IMR-90 (cell line): ENCODE measurements around the gene LRRIQ4. TPM values are rescaled to one million over a fixed set of nuclear protein-coding genes. Genes with fewer than 3 reads are reported as not detected.

Experiments
- ATAC-seq: fragments of 200-7000 bp; cut with Tn5 transposase; 2 replicates; pipeline ENCODE4 v1.9.1; 2020; ENCODE audit warnings: low read depth, mild to moderate bottlenecking, moderate library complexity
- BruUV-seq: library from RNA; stranded (reverse); fragments of 400-500 nt; replicated peaks from 2 replicates; lab custom pipeline; 2021; lab: Mats Ljungman, UMichigan
- CTCF ChIA-PET: fragments of 300-600 bp; formaldehyde crosslinking; extraction: SDS; loops from one replicate; lab custom pipeline; 2021; ENCODE audit warnings: antibody characterized with exemption; lab: Yijun Ruan, JAX
- POLR2A ChIA-PET: fragments of 300-600 bp; sonication (Branson Sonifier 250); formaldehyde crosslinking; loops from one replicate; lab custom pipeline; 2022; ENCODE audit warnings: antibody characterized with exemption; ENCODE audit not compliant: unreplicated experiment; lab: Charles Lee
- DNase-seq: peaks from one replicate; pipeline ENCODE4 v3.0.0; 2013
- H2AFZ ChIP-seq: replicated peaks from 2 replicates; pipeline ENCODE3; 2013; ENCODE audit warnings: low read length, mild to moderate bottlenecking; ENCODE audit not compliant: poor library complexity
- H2AK5ac ChIP-seq: 2 replicates; pipeline ENCODE4 v1.6.1; 2013; ENCODE audit warnings: low read depth, low read length, inconsistent platforms
- H2AK9ac ChIP-seq: replicated peaks from 2 replicates; pipeline ENCODE3; 2013; ENCODE audit warnings: mild to moderate bottlenecking, low read depth, low read length, moderate library complexity; ENCODE audit not compliant: poor library complexity
- H2BK120ac ChIP-seq: 2 replicates; pipeline ENCODE4 v1.6.1; 2013; ENCODE audit warnings: low read depth, low read length, inconsistent platforms
- H2BK15ac ChIP-seq: 3 replicates; pipeline ENCODE4 v1.6.1; 2013; ENCODE audit warnings: low read depth, low read length, inconsistent platforms
- H2BK20ac ChIP-seq: 2 replicates; pipeline ENCODE4 v1.6.1; 2013; ENCODE audit warnings: low read depth, mild to moderate bottlenecking, inconsistent platforms, low read length, moderate library complexity
- H2BK5ac ChIP-seq: 2 replicates; pipeline ENCODE4 v1.6.1; 2013; ENCODE audit warnings: mild to moderate bottlenecking, low read depth, low read length, inconsistent platforms; ENCODE audit not compliant: poor library complexity, severe bottlenecking
- H3K14ac ChIP-seq: replicated peaks from 2 replicates; pipeline ENCODE4 v1.6.1; 2013; ENCODE audit warnings: low read depth, low read length, inconsistent platforms
- H3K18ac ChIP-seq: 2 replicates; pipeline ENCODE4 v1.6.1; 2013; ENCODE audit warnings: low read depth, low read length, control low read depth
- H3K23ac ChIP-seq: 2 replicates; pipeline ENCODE4 v1.6.1; 2013; ENCODE audit warnings: low read depth, low read length, inconsistent platforms
- H3K27ac ChIP-seq: 2 replicates; pipeline ENCODE4 v1.5.1; 2013; ENCODE audit warnings: mild to moderate bottlenecking, control low read depth, low read length; ENCODE audit not compliant: insufficient read depth
- H3K27me3 ChIP-seq: 2 replicates; pipeline ENCODE4 v1.6.1; 2013; ENCODE audit warnings: low read length; ENCODE audit not compliant: control insufficient read depth, insufficient read depth
- H3K36me3 ChIP-seq: 2 replicates; pipeline ENCODE4 v1.6.1; 2013; ENCODE audit warnings: low read length, mixed read lengths; ENCODE audit not compliant: control insufficient read depth, insufficient read depth
- H3K4ac ChIP-seq: 2 replicates; pipeline ENCODE4 v1.6.1; 2013; ENCODE audit warnings: low read depth, low read length, inconsistent platforms
- H3K4me1 ChIP-seq: 2 replicates; pipeline ENCODE4 v1.6.1; 2013; ENCODE audit warnings: low read length, mixed read lengths; ENCODE audit not compliant: control insufficient read depth, insufficient read depth
- H3K4me2 ChIP-seq: 2 replicates; pipeline ENCODE4 v1.6.1; 2013; ENCODE audit warnings: low read depth, mild to moderate bottlenecking, control low read depth, low read length, moderate library complexity
- H3K4me3 ChIP-seq: 2 replicates; pipeline ENCODE4 v1.5.1; 2013; ENCODE audit warnings: low read depth, mild to moderate bottlenecking, control low read depth, low read length, moderate library complexity; ENCODE audit not compliant: insufficient read depth
- H3K56ac ChIP-seq: 2 replicates; pipeline ENCODE4 v1.6.1; 2013; ENCODE audit warnings: low read length, inconsistent platforms; ENCODE audit not compliant: insufficient read depth; ENCODE audit errors: extremely low read depth
- H3K79me1 ChIP-seq, 2 experiments: 2 replicates each; pipeline ENCODE4 v1.6.1; 2013; ENCODE audit warnings: low read length in 2 of 2, inconsistent platforms in 1 of 2, low read depth in 1 of 2
- H3K9ac ChIP-seq: 2 replicates; pipeline ENCODE4 v1.6.1; 2013; ENCODE audit warnings: low read depth, low read length, control low read depth
- H3K9me1 ChIP-seq: 2 replicates; pipeline ENCODE4 v1.6.1; 2013; ENCODE audit warnings: low read length, inconsistent platforms; ENCODE audit not compliant: insufficient read depth
- H3K9me3 ChIP-seq: 2 replicates; pipeline ENCODE4 v1.6.1; 2013; ENCODE audit warnings: low read length; ENCODE audit not compliant: control insufficient read depth, insufficient read depth
- H4K20me1 ChIP-seq: 2 replicates; pipeline ENCODE4 v1.6.1; 2013; ENCODE audit warnings: low read length, inconsistent platforms; ENCODE audit not compliant: insufficient read depth
- H4K5ac ChIP-seq: 2 replicates; pipeline ENCODE4 v1.6.1; 2013; ENCODE audit warnings: mild to moderate bottlenecking, low read depth, low read length, control low read depth
- H4K8ac ChIP-seq, 2 experiments: 2 replicates each; pipeline ENCODE4 v1.6.1; 2013; ENCODE audit warnings: low read depth in 2 of 2, low read length in 2 of 2, control low read depth in 1 of 2, inconsistent platforms in 1 of 2
- H4K91ac ChIP-seq: 2 replicates; pipeline ENCODE4 v1.6.1; 2013; ENCODE audit warnings: low read depth, low read length, inconsistent platforms; ENCODE audit not compliant: insufficient read depth
- CEBPB ChIP-seq: IDR thresholded peaks from 2 replicates; pipeline ENCODE4 v1.6.1; 2012; ENCODE audit warnings: low read depth, low read length, improper control_type of control experiment
- FOS ChIP-seq: fragments of 150-350 bp; IDR thresholded peaks from 2 replicates; pipeline ENCODE4 v1.6.1; 2016; ENCODE audit warnings: low read depth, low read length
- MAFK ChIP-seq: IDR thresholded peaks from 2 replicates; pipeline ENCODE4 v1.6.1; 2012; ENCODE audit warnings: low read depth, low read length, improper control_type of control experiment
- MAZ ChIP-seq: IDR thresholded peaks from 2 replicates; pipeline ENCODE4 v1.6.1; 2012; ENCODE audit warnings: low read depth, mild to moderate bottlenecking, low read length, improper control_type of control experiment, moderate library complexity, borderline replicate concordance
- MXI1 ChIP-seq: IDR thresholded peaks from 2 replicates; pipeline ENCODE4 v1.6.1; 2012; ENCODE audit warnings: low read depth, mild to moderate bottlenecking, low read length, moderate library complexity, borderline replicate concordance
- POLR2A ChIP-seq: IDR thresholded peaks from 2 replicates; pipeline ENCODE4 v1.6.1; 2012; ENCODE audit warnings: mild to moderate bottlenecking, low read depth, low read length
- RCOR1 ChIP-seq: IDR thresholded peaks from 2 replicates; pipeline ENCODE4 v1.6.1; 2012; ENCODE audit warnings: mild to moderate bottlenecking, low read length, improper control_type of control experiment; ENCODE audit not compliant: insufficient replicate concordance
- RFX5 ChIP-seq: IDR thresholded peaks from 2 replicates; pipeline ENCODE4 v1.8.0; 2012; ENCODE audit warnings: low read depth, mild to moderate bottlenecking, low read length, moderate library complexity
- SMC3 ChIP-seq: fragments of 150-350 bp; IDR thresholded peaks from 2 replicates; pipeline ENCODE4 v1.6.1; 2016; ENCODE audit warnings: low read depth, mild to moderate bottlenecking, antibody characterized with exemption, low read length, moderate library complexity
- WGBS, 2 experiments: methylation state at CpG; one replicate each; pipeline versions ENCODE4 v1.1.5 to v1.1.7; 2013; ENCODE audit warnings: missing lambda C conversion rate in 2 of 2; ENCODE audit not compliant: insufficient read length in 1 of 2; ENCODE audit errors: extremely low coverage in 2 of 2; 5-methylcytosine and 5-hydroxymethylcytosine counted together
- dilution Hi-C: fragments of 300-500 bp; cut with HindIII; formaldehyde crosslinking; loops from one replicate; pipeline ENCODE4 v1.14.3; 2018; ENCODE audit warnings: low sequenced_read_pairs; ENCODE audit not compliant: unreplicated experiment
- in situ Hi-C: fragments of 300-500 bp; cut with MboI; formaldehyde crosslinking; loops from 3 replicates; pipeline ENCODE4 v1.14.3; 2019; ENCODE audit warnings: low sequenced_read_pairs, inconsistent platforms, mixed read lengths
- intact Hi-C: fragments of 100-400 bp; cut with micrococcal nuclease; formaldehyde crosslinking; loops from 2 replicates; pipeline ENCODE4 v1.10.0; 2022
- polyA plus RNA-seq, 3 experiments: library from polyadenylated mRNA; depleted of rRNA; stranded (reverse); fragments of >200 nt; gene quantifications; 2 replicates each; pipeline ENCODE4 v1.2.3, GENCODE V29; 2012; ENCODE audit warnings: low replicate concordance in 1 of 3
- total RNA-seq: library from RNA; depleted of rRNA; stranded (reverse); fragments of >200 nt; gene quantifications from 2 replicates; pipeline ENCODE4 v1.2.3, GENCODE V29; 2012
- TF ChIP-seq, protein P1 (sequence below): conservative IDR thresholded peaks from 2 replicates; pipeline ENCODE4 v1.5.1; 2012; ENCODE audit warnings: mild to moderate bottlenecking, low read depth, low read length, improper control_type of control experiment

LRRIQ4 gene
- total and polyA plus RNA-seq, 2 of the 4 experiments (the other 2 are of a cell fraction), result not detected

GRCh38 chr3:169772897-169773816 lies 39.5 kb upstream of the LRRIQ4 start, which contains the start of gene MYNN (continued):
- no peak for TF ChIP-seq SMC3
- no peak for TF ChIP-seq RCOR1
- no peak for TF ChIP-seq FOS
- TF ChIP-seq CEBPB, result peak; percentile 63; the same call in 1 of the 2 replicates

DNA sequence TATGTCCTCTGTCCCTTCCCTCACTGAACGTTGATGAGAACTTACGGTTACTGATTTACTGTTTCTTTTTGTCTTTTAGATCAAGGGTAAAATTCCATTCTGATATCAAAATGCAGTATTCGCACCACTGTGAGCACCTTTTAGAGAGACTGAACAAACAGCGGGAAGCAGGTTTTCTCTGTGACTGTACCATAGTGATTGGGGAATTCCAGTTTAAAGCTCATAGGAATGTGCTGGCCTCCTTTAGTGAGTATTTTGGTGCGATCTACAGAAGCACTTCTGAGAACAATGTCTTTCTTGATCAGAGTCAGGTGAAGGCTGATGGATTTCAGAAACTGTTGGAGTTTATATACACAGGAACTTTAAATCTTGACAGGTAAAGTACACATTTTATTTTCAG lies 38.5 kb upstream of the LRRIQ4 start:
- Histone ChIP-seq H3K4me1 (no peaks in the 10 kb centered on the region), H3K23ac (no peak overlapping the region), H4K5ac (no peak overlapping the region), H4K8ac (no peak overlapping the region), H3K27ac (no peak overlapping the region), H3K4me3 (peak overlapping the region; percentile 80), H2BK5ac (no peak overlapping the region), H3K18ac (no peak overlapping the region), H2AK5ac (no peak overlapping the region), H4K91ac (no peak overlapping the region), H3K56ac (no peak overlapping the region), H3K4ac (no peak overlapping the region), H3K9me1 (no peaks in the 10 kb centered on the region), H3K27me3 (no peaks in the 10 kb centered on the region), H2BK120ac (no peak overlapping the region), H2BK15ac (no peak overlapping the region), H2BK20ac (no peak overlapping the region), H3K9ac (peak overlapping the region; percentile 90; the same call in 1 of the 2 replicates), H2AFZ (no peak overlapping the region), H3K4me2 (peak overlapping the region; percentile 93), H2AK9ac (no peak overlapping the region), H4K20me1 (no peaks in the 10 kb centered on the region), H3K79me1 (peaks cover 8 to 17% of the 10 kb centered on the region in 2 experiments), H3K9me3 (no peaks in the 10 kb centered on the region), H3K36me3 (peaks cover 9% of the 10 kb centered on the region), H3K14ac (no peak overlapping the region; the same call in 1 of the 2 replicates)
- 100% methylated on average over 2 of the region's 5 CpGs; no CpG with 5 or more reads in 1 of the 2 experiments for WGBS, 2 experiments
- TF ChIP-seq MAFK, result no peak
- no peak for TF ChIP-seq POLR2A
- no peak for TF ChIP-seq SMC3
- TF ChIP-seq, protein P1, sequence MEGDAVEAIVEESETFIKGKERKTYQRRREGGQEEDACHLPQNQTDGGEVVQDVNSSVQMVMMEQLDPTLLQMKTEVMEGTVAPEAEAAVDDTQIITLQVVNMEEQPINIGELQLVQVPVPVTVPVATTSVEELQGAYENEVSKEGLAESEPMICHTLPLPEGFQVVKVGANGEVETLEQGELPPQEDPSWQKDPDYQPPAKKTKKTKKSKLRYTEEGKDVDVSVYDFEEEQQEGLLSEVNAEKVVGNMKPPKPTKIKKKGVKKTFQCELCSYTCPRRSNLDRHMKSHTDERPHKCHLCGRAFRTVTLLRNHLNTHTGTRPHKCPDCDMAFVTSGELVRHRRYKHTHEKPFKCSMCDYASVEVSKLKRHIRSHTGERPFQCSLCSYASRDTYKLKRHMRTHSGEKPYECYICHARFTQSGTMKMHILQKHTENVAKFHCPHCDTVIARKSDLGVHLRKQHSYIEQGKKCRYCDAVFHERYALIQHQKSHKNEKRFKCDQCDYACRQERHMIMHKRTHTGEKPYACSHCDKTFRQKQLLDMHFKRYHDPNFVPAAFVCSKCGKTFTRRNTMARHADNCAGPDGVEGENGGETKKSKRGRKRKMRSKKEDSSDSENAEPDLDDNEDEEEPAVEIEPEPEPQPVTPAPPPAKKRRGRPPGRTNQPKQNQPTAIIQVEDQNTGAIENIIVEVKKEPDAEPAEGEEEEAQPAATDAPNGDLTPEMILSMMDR, result no peak
- TF ChIP-seq MXI1, result no peak
- no peak for TF ChIP-seq RFX5
- no peak for TF ChIP-seq MAZ
- dilution Hi-C loops, result no loop called here
- TSS peak; percentile 20 for BruUV-seq
- in situ Hi-C loops, result loop anchor here (25.0 kb wide), 1 partner anchor 1687 kb away; the partner anchor contains the start of gene GOLIM4
- intact Hi-C loops, result loop anchor here (10.0 kb wide), 1 partner anchor 211 kb away; no protein-coding TSS in a partner anchor
- ChIA-PET POLR2A (no interaction called here), CTCF (no interaction called here)
- peak; percentile 9 for DNase-seq
- ATAC-seq, result no peak
